Fibroblast of the aortic adventitia (primary cell): ENCODE measurements around the gene WDR72. TPM values are rescaled to one million over a fixed set of nuclear protein-coding genes. Genes with fewer than 3 reads are reported as not detected.

Source experiments
- DNase-seq: peaks from one replicate; pipeline ENCODE4 v3.0.0-alpha.2; 2010; ENCODE audit warnings: low read depth
- H3K4me3 ChIP-seq: 2 replicates; pipeline ENCODE4 v1.5.1; 2011; ENCODE audit warnings: low read depth, mild to moderate bottlenecking, control low read depth, low read length, moderate library complexity
- CTCF ChIP-seq: IDR thresholded peaks from 2 replicates; pipeline ENCODE4 v1.5.1; 2011; ENCODE audit warnings: mild to moderate bottlenecking, low read length, control low read depth, inconsistent platforms; ENCODE audit not compliant: insufficient read depth
- small RNA-seq: library from RNA; depleted of rRNA; stranded (forward); fragments of <200 nt; gene quantifications from one replicate; pipeline ENCODE3, GENCODE V24; 2012
- total RNA-seq: library from RNA; depleted of rRNA; stranded (reverse); fragments of >200 nt; gene quantifications from 2 replicates; pipeline ENCODE4 v1.2.3, GENCODE V29; 2012; ENCODE audit warnings: low replicate concordance

WDR72 gene
- total RNA-seq, 1 donor, result not detected

GRCh38 chr15:53472210-53472609 lies 287.3 kb downstream of the WDR72 start:
- DNase-seq, result no peak
- no peak overlapping the region for H3K4me3 ChIP-seq
- no peak for TF ChIP-seq CTCF

GRCh38 chr15:53470743-53471142 lies 288.7 kb downstream of the WDR72 start:
- H3K4me3 ChIP-seq, result no peak overlapping the region
- TF ChIP-seq CTCF, result no peak
- no peak for DNase-seq

GRCh38 chr15:53469422-53469821 lies 290.0 kb downstream of the WDR72 start:
- no peak for TF ChIP-seq CTCF
- no peak overlapping the region for H3K4me3 ChIP-seq
- no peak for DNase-seq

Small RNA genes within 50 kb of the gene (small RNA-seq; reads per million reads assigned to genes)
- gene RNU2-53P, result not detected
- gene RNU6-449P, result not detected

Other genes starting within 250 kb of the WDR72 start
- gene UNC13C, start 218.8 kb upstream of the WDR72 start, total RNA-seq, result 0.81 TPM in 1 of 2 replicates, not detected in the other